HepG2 (cell line): ENCODE measurements around the gene TBC1D16. TPM values are rescaled to one million over a fixed set of nuclear protein-coding genes. Genes with fewer than 3 reads are reported as not detected.

Source experiments
- CEBPZ ChIP-seq: IDR thresholded peaks from 2 replicates; pipeline ENCODE4 v1.6.1; 2012; ENCODE audit warnings: low read length, improper control_type of control experiment
- HMGXB4 ChIP-seq, 2 experiments: sonication (generic) in 1 of 2; formaldehyde crosslinking in 1 of 2; IDR thresholded peaks; 2 replicates each; pipeline versions ENCODE4 v1.4.0 to v1.6.1; 2018 to 2020; ENCODE audit warnings: missing genetic modification reagents in 2 of 2, borderline replicate concordance in 1 of 2, low read depth in 1 of 2, mild to moderate bottlenecking in 1 of 2, missing biosample characterization in 1 of 2
- HOXA3 ChIP-seq: sonication (generic); formaldehyde crosslinking; IDR thresholded peaks from 2 replicates; pipeline ENCODE4 v1.5.0; 2020; ENCODE audit warnings: missing genetic modification reagents
- PPARG ChIP-seq: conservative IDR thresholded peaks from 2 replicates; pipeline ENCODE4 v1.6.1; 2016; ENCODE audit warnings: missing biosample characterization, missing genetic modification reagents
- RBAK ChIP-seq: sonication (generic); formaldehyde crosslinking; IDR thresholded peaks from 2 replicates; pipeline ENCODE4 v1.5.1; 2020; ENCODE audit warnings: mild to moderate bottlenecking, missing genetic modification reagents
- RXRA ChIP-seq: sonication (generic); formaldehyde crosslinking; IDR thresholded peaks from 2 replicates; pipeline ENCODE4 v1.5.1; 2020; ENCODE audit warnings: missing genetic modification reagents
- TEAD3 ChIP-seq: optimal IDR thresholded peaks from 2 replicates; pipeline ENCODE3; 2016; ENCODE audit warnings: borderline replicate concordance
- ZNF331 ChIP-seq: sonication (generic); formaldehyde crosslinking; IDR thresholded peaks from 2 replicates; pipeline ENCODE4 v1.4.0; 2020; ENCODE audit warnings: missing genetic modification reagents
- ZSCAN21 ChIP-seq: sonication (generic); formaldehyde crosslinking; IDR thresholded peaks from 2 replicates; pipeline ENCODE4 v1.8.0; 2022; ENCODE audit warnings: mild to moderate bottlenecking, missing genetic modification reagents, moderate library complexity, borderline replicate concordance
- polyA plus RNA-seq, 8 experiments: library from polyadenylated mRNA; depleted of rRNA in 3 of 8; stranded (reverse) in 7 of 8; unstranded in 1 of 8; fragments of >200 nt; fragmentation: Illumina TruSeq in 4 of 8; extraction: Trizol in 4 of 8; gene quantifications; 2 replicates each; pipeline versions ENCODE4 v1.2.1 to v1.2.3, GENCODE V29; 2011 to 2016; ENCODE audit warnings: low read depth in 4 of 8, missing spikeins in 1 of 8, mixed read lengths in 1 of 8; ENCODE audit not compliant: insufficient read depth in 1 of 8
- total RNA-seq, 5 experiments: library from RNA; depleted of rRNA; stranded (reverse); fragments of >200 nt; fragmentation: Illumina TruSeq; extraction: Trizol; gene quantifications; 2 replicates each; pipeline ENCODE4 v1.2.3, GENCODE V29; 2016; ENCODE audit warnings: low read depth in 1 of 5
- TF ChIP-seq, protein P1 (sequence below): sonication (generic); IDR thresholded peaks from 2 replicates; pipeline ENCODE4 v1.6.1; 2016; ENCODE audit warnings: low read depth, borderline replicate concordance
- TF ChIP-seq, protein P2 (sequence below): sonication (generic); formaldehyde crosslinking; IDR thresholded peaks from 2 replicates; pipeline ENCODE4 v1.9.0; 2022; ENCODE audit warnings: missing genetic modification reagents, mild to moderate bottlenecking, borderline replicate concordance

Gene TBC1D16
- total and polyA plus RNA-seq, 2 of the 13 experiments (the other 11 are each of a cell fraction or from before 2014, with no cell fraction given) = 14.9 to 24.9 TPM

GRCh38 chr17:79938336-79939093 is 97.2 kb downstream of the TBC1D16 start (continued):
- TF ChIP-seq CEBPZ (no peak), PPARG (peak; percentile 76), HMGXB4 (CRISPR knock-in tag; IDR thresholded peaks at IDR 0.05; ENCODE audit: borderline replicate concordance in 1 of 2, low read depth in 1 of 2) (no peak), TEAD3 (peak; percentile 9), RXRA (CRISPR knock-in tag) (peak; percentile 55), RBAK (CRISPR knock-in tag) (peak; percentile 94), HOXA3 (CRISPR knock-in tag) (peak; percentile 52; the same call in 1 of the 2 replicates), ZNF331 (CRISPR knock-in tag) (peak; percentile 72; the same call in 1 of the 2 replicates), ZSCAN21 (CRISPR knock-in tag) (0 out of 2 replicates have a peak, but pooled peaks have one; percentile 57)
- TF ChIP-seq, protein P1, sequence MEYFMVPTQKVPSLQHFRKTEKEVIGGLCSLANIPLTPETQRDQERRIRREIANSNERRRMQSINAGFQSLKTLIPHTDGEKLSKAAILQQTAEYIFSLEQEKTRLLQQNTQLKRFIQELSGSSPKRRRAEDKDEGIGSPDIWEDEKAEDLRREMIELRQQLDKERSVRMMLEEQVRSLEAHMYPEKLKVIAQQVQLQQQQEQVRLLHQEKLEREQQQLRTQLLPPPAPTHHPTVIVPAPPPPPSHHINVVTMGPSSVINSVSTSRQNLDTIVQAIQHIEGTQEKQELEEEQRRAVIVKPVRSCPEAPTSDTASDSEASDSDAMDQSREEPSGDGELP = peak; percentile 31; the same call in 1 of the 2 replicates
- TF ChIP-seq, protein P2, sequence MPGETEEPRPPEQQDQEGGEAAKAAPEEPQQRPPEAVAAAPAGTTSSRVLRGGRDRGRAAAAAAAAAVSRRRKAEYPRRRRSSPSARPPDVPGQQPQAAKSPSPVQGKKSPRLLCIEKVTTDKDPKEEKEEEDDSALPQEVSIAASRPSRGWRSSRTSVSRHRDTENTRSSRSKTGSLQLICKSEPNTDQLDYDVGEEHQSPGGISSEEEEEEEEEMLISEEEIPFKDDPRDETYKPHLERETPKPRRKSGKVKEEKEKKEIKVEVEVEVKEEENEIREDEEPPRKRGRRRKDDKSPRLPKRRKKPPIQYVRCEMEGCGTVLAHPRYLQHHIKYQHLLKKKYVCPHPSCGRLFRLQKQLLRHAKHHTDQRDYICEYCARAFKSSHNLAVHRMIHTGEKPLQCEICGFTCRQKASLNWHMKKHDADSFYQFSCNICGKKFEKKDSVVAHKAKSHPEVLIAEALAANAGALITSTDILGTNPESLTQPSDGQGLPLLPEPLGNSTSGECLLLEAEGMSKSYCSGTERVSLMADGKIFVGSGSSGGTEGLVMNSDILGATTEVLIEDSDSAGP (CRISPR knock-in tag) = no peak
- TF ChIP-seq, all 625 proteins: peak for 46
